ENCODE data around the gene PCED1B.

GRCh38 chr12:47218191-47218654 lies 138.8 kb downstream of the PCED1B start:
- TF ChIP-seq CTCF (IDR thresholded peaks at IDR 0.05; ENCODE audit: poor library complexity): no peak
- TF ChIP-seq EZH2phosphoT487 (IDR thresholded peaks at IDR 0.05; ENCODE audit: low read depth, severe bottlenecking, unreplicated experiment): no peak
